GM13977 (cell line): ENCODE measurements around the gene CACUL1.

Experiments used
- DNase-seq: peaks from one replicate; pipeline ENCODE4 v3.0.0; 2012; ENCODE audit warnings: low spot score
- CTCF ChIP-seq: IDR thresholded peaks from 2 replicates; pipeline ENCODE4 v1.5.1; 2012; ENCODE audit warnings: mild to moderate bottlenecking, control low read depth; ENCODE audit not compliant: insufficient read depth; ENCODE audit errors: extremely low read depth, missing control alignments
- in situ Hi-C: fragments of 300-500 bp; cut with MboI; formaldehyde crosslinking; loops from one replicate; pipeline ENCODE4 v1.12.0; 2022; ENCODE audit warnings: low sequenced_read_pairs, low pct_unique_long_range_greater_than_20kb, mixed read lengths, inconsistent platforms; ENCODE audit not compliant: unreplicated experiment

The CACUL1 gene

DNA sequence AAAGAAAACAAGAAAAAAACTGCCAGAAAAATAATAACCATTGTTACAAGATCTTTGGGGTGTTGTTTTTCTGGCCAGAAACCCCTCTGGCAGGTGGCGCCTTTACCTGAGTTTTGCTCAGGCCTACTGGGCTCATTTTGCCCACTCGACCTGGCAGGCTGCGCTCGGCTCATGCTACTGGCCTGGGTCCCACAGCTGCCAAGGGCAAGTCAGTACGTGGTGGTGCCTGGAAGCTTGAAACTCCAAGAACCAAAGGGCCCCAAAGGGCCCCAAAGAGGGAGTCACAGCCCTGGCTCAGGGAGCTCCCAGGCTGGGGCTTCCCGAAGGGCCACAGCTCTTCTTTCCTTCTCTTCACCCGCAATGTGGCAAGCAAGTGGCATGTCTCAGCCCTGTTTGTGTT, 42.7 kb downstream of the CACUL1 start:
- in situ Hi-C loops: no loop called here
- no peak for DNase-seq
- TF ChIP-seq CTCF: no peak

- TF ChIP-seq CTCF: no peak
- no peak for DNase-seq
- in situ Hi-C loops: no loop called here
Observed at GRCh38 chr10:118710487-118710886, 44.3 kb downstream of the CACUL1 start.

- in situ Hi-C loops: no loop called here
- no peak for DNase-seq
- no peak for TF ChIP-seq CTCF
Observed at GRCh38 chr10:118708571-118708970, 46.2 kb downstream of the CACUL1 start.

DNA sequence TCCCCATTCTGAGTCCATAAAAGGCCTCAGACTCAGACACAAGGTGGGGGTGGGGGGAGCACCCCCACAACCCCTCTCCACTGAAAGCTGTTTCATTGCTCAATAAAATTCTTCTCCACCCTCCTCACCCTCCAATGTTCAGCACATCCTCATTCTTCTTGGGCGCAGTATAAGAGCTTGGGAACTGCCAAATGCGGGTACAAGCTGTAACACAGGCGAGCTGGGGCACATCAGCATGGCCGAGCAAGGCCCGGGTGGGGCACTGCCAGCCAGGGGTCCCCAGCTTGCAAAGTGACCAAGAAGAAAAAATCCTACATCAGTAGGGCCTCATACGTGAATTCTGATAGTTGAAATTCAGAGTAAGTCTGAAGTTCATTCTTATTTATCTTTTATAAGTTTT, 50.1 kb downstream of the CACUL1 start:
- no peak for TF ChIP-seq CTCF
- in situ Hi-C loops: no loop called here
- DNase-seq: no peak

DNA sequence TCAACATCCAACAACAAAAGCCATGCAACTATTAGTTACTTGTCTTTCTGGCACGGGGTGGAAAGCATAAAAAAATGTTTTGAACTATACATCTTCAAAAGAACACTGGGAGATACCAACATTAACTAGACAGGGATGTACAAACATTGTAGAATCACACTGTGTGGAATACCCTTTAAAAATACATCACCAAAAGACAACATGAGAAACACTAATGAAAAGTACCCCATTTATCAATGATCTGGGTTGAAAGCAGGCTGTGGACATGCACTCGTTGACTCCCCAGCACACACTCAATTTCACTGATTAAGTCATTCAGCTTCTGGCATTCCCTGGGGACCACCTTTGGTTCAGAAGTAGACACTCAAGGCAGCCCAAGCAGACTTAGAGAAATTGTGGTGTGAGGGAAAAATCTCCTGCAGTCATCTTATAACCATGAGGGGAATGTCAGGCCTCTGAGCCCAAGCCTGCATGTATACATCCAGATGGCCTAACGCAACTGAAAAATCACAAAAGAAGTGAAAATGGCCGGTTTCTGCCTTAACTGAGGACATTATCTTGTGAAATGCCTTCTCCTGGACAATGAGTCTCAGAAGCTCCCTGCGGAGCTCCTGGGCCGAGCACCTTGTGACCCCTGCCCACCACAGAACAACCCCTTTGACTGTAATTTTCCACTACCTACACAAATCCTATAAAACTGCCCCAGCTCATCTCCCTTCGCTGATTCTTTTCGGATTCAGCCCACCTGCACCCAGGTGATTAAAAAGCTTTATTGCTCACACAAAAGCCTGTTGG, 53.0 kb downstream of the CACUL1 start:
- no peak for TF ChIP-seq CTCF
- in situ Hi-C loops: no loop called here
- no peak for DNase-seq

GRCh38 chr10:118698421-118698820, 56.3 kb downstream of the CACUL1 start:
- no peak for TF ChIP-seq CTCF
- peak; percentile 41 for DNase-seq
- in situ Hi-C loops: no loop called here
